ENCODE measurements around the gene XCL2. TPM values are rescaled to one million over a fixed set of nuclear protein-coding genes. Genes with fewer than 3 reads are reported as not detected.

The XCL2 gene
- polyA plus RNA-seq, 2 of the 4 experiments (the other 2 are of a cell fraction), result not detected

DNA sequence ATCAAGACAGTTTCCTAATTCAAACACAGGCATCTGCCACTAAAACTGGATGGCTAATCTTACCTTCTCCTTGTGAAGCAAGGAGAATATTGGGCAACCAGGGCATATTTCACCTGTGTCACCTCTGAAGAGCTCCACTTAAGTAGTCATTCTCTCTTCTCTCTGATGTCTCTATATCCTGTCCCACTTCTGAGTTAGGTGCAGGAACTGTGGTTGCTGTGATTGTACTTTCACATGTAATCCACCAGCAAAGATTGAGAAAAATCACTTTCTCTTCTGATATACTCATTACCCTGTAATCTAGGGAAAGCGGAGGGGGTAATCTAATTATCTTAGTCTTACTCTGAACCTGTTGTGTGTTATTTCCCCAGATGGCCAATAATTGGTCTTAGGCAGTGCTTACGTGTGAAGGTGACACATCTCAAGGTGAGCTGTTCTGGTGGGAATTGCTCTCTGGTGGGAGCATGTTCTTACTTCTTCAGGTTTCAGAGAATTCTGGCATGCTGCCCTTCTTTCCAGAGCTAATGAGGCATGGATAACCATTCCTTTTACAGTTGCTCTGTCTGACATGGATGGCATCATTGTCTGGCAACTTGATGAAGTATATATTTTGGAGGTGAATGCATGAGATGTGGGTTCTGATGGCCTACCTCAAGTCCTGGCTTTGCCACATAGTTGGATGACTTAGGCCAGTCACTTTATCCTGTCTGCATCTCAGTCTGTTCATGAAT is 12.0 kb downstream of the XCL2 start (continued):
- TF ChIP-seq, protein P1, sequence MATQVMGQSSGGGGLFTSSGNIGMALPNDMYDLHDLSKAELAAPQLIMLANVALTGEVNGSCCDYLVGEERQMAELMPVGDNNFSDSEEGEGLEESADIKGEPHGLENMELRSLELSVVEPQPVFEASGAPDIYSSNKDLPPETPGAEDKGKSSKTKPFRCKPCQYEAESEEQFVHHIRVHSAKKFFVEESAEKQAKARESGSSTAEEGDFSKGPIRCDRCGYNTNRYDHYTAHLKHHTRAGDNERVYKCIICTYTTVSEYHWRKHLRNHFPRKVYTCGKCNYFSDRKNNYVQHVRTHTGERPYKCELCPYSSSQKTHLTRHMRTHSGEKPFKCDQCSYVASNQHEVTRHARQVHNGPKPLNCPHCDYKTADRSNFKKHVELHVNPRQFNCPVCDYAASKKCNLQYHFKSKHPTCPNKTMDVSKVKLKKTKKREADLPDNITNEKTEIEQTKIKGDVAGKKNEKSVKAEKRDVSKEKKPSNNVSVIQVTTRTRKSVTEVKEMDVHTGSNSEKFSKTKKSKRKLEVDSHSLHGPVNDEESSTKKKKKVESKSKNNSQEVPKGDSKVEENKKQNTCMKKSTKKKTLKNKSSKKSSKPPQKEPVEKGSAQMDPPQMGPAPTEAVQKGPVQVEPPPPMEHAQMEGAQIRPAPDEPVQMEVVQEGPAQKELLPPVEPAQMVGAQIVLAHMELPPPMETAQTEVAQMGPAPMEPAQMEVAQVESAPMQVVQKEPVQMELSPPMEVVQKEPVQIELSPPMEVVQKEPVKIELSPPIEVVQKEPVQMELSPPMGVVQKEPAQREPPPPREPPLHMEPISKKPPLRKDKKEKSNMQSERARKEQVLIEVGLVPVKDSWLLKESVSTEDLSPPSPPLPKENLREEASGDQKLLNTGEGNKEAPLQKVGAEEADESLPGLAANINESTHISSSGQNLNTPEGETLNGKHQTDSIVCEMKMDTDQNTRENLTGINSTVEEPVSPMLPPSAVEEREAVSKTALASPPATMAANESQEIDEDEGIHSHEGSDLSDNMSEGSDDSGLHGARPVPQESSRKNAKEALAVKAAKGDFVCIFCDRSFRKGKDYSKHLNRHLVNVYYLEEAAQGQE (IDR thresholded peaks at IDR 0.05), result no peak
- TF ChIP-seq KDM1A (IDR thresholded peaks at IDR 0.05; ENCODE audit: low read depth), result no peak
- no peak for TF ChIP-seq CBX2 (IDR thresholded peaks at IDR 0.05; ENCODE audit: borderline replicate concordance, low read depth)
- TF ChIP-seq KDM5A (IDR thresholded peaks at IDR 0.05), result no peak
- no peak for TF ChIP-seq ZC3H11A (IDR thresholded peaks at IDR 0.05)
- TF ChIP-seq, protein P2, sequence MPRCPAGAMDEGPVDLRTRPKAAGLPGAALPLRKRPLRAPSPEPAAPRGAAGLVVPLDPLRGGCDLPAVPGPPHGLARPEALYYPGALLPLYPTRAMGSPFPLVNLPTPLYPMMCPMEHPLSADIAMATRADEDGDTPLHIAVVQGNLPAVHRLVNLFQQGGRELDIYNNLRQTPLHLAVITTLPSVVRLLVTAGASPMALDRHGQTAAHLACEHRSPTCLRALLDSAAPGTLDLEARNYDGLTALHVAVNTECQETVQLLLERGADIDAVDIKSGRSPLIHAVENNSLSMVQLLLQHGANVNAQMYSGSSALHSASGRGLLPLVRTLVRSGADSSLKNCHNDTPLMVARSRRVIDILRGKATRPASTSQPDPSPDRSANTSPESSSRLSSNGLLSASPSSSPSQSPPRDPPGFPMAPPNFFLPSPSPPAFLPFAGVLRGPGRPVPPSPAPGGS (IDR thresholded peaks at IDR 0.05), result no peak

DNA sequence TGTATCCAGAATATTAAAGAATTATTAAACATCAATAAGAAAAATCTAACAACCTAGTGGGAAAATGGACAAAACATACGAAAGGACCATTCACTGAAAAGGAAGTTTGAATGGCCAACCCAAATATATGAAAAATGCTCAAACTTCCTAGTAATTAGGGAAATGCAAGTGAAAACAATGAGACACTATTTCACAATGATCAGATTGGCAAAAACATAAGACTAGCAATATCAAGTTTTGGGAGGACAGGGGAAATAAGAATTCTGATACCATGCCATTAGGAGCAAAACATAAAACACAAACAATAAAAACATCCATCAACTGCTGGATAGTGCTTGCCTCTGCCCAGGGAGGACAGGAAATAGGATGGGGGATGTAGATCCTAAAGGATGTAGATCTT is 14.3 kb downstream of the XCL2 start:
- ChIA-PET CTCF (no interaction called here), POLR2A (no interaction called here)
- DNase-seq (ENCODE audit: low read depth in 1 of 2, low spot score in 1 of 2) (no peak), FAIRE-seq (peak; percentile 13), ATAC-seq (no peak)
- no peak overlapping the region for H3K4me3 ChIP-seq
- H3K4me2 ChIP-seq, result no peak overlapping the region
- TF ChIP-seq HEYL (CRISPR knock-in tag; IDR thresholded peaks at IDR 0.05), result no peak
- TF ChIP-seq EP300 (IDR thresholded peaks at IDR 0.05), result no peak
- no peak for TF ChIP-seq ESRRA (IDR thresholded peaks at IDR 0.05; ENCODE audit: borderline replicate concordance, low read length)
- no peak for TF ChIP-seq EHF (CRISPR knock-in tag; IDR thresholded peaks at IDR 0.05)
- TF ChIP-seq, protein P3, sequence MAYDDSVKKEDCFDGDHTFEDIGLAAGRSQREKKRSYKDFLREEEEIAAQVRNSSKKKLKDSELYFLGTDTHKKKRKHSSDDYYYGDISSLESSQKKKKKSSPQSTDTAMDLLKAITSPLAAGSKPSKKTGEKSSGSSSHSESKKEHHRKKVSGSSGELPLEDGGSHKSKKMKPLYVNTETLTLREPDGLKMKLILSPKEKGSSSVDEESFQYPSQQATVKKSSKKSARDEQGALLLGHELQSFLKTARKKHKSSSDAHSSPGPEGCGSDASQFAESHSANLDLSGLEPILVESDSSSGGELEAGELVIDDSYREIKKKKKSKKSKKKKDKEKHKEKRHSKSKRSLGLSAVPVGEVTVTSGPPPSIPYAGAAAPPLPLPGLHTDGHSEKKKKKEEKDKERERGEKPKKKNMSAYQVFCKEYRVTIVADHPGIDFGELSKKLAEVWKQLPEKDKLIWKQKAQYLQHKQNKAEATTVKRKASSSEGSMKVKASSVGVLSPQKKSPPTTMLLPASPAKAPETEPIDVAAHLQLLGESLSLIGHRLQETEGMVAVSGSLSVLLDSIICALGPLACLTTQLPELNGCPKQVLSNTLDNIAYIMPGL (CRISPR knock-in tag; IDR thresholded peaks at IDR 0.05; ENCODE audit: borderline replicate concordance), result no peak
- no peak for TF ChIP-seq MAZ (IDR thresholded peaks at IDR 0.05; ENCODE audit: borderline replicate concordance, low read depth, low read length)
- TF ChIP-seq MYC (IDR thresholded peaks at IDR 0.05; ENCODE audit: borderline replicate concordance, low read length), result no peak
- TF ChIP-seq, protein P4, sequence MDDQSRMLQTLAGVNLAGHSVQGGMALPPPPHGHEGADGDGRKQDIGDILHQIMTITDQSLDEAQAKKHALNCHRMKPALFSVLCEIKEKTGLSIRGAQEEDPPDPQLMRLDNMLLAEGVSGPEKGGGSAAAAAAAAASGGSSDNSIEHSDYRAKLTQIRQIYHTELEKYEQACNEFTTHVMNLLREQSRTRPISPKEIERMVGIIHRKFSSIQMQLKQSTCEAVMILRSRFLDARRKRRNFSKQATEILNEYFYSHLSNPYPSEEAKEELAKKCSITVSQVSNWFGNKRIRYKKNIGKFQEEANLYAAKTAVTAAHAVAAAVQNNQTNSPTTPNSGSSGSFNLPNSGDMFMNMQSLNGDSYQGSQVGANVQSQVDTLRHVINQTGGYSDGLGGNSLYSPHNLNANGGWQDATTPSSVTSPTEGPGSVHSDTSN (IDR thresholded peaks at IDR 0.05), result no peak
- no peak for TF ChIP-seq HDAC2 (IDR thresholded peaks at IDR 0.05)
- TF ChIP-seq RNF2 (IDR thresholded peaks at IDR 0.05; ENCODE audit: borderline replicate concordance, low read depth), result no peak
- TF ChIP-seq RAD21 (conservative IDR thresholded peaks at IDR 0.05 in 1 of 2, IDR thresholded peaks at IDR 0.05 in 1 of 2), result no peak
- TF ChIP-seq POLR2A (IDR thresholded peaks at IDR 0.05; ENCODE audit: low read length), result no peak
- TF ChIP-seq CBX8 (IDR thresholded peaks at IDR 0.05), result no peak
- no peaks in the 10 kb centered on the region for H3K4me1 ChIP-seq
- H3K9me3 ChIP-seq, result no peaks in the 10 kb centered on the region
- WGBS (ENCODE audit: missing lambda C conversion rate), result 80% methylated on average over 1 of the region's 1 CpG
- H3K27ac ChIP-seq, result no peak overlapping the region

Measured in A549 (cell line).